ACHN (cell line): ENCODE data around the gene PKD2L2.
"Not testable (repeated sequence)": the region's sequence is repeated elsewhere in the genome, so short reads cannot be mapped to it uniquely, and the experiment has no call there.

Source experiments
- DNase-seq: peaks from one replicate; pipeline ENCODE4 v3.0.0-alpha.2; 2015
- in situ Hi-C: cut with HindIII; loops from 2 replicates; pipeline ENCODE4 v1.10.0; 2017; ENCODE audit warnings: low sequenced_read_pairs, low pct_ligation_motif_present, low pct_unique_long_range_greater_than_20kb

PKD2L2 gene

GRCh38 chr5:137888863-137889759 lies at the start of gene PKD2L2:
Gene PKD2L2, plus strand, starts transcription at chr5:137889457. Its CDS starts 35 bp downstream, at chr5:137889492.
- in situ Hi-C loops: no loop called here
- no peak for DNase-seq

- no peak for DNase-seq
- in situ Hi-C loops: no loop called here
Observed at GRCh38 chr5:137842296-137842695, 47.0 kb upstream of the PKD2L2 start.

GRCh38 chr5:137843676-137844299 lies 45.5 kb upstream of the PKD2L2 start:
- no peak for DNase-seq
- in situ Hi-C loops: no loop called here

GRCh38 chr5:137845472-137845871 lies 43.8 kb upstream of the PKD2L2 start:
- no peak for DNase-seq

GRCh38 chr5:137847687-137848086 lies 41.6 kb upstream of the PKD2L2 start:
- in situ Hi-C loops: no loop called here
- DNase-seq: no peak

More at GRCh38 chr5:137845472-137845871, 43.8 kb upstream of the PKD2L2 start:
- in situ Hi-C loops: no loop called here

- in situ Hi-C loops, DNase-seq: not testable (repeated sequence)
Observed at GRCh38 chr5:137853165-137853564, 36.1 kb upstream of the PKD2L2 start.

- DNase-seq: no peak
- in situ Hi-C loops: no loop called here
Observed at GRCh38 chr5:137856201-137856600, 33.1 kb upstream of the PKD2L2 start.

GRCh38 chr5:137856916-137857862 lies 32.1 kb upstream of the PKD2L2 start:
- in situ Hi-C loops: no loop called here
- no peak for DNase-seq

- DNase-seq: peak; percentile 7
- in situ Hi-C loops: no loop called here
Observed at GRCh38 chr5:137858223-137858916, 30.9 kb upstream of the PKD2L2 start.

GRCh38 chr5:137858954-137859353 lies 30.3 kb upstream of the PKD2L2 start:
- in situ Hi-C loops: no loop called here
- no peak for DNase-seq

- no peak for DNase-seq
- in situ Hi-C loops: no loop called here
Observed at GRCh38 chr5:137862251-137862650, 27.0 kb upstream of the PKD2L2 start.

GRCh38 chr5:137863653-137864052 lies 25.6 kb upstream of the PKD2L2 start:
- DNase-seq, in situ Hi-C loops: not testable (repeated sequence)

- in situ Hi-C loops: no loop called here
- DNase-seq: no peak
Observed at GRCh38 chr5:137866541-137867388, 22.5 kb upstream of the PKD2L2 start.

GRCh38 chr5:137867664-137868063 lies 21.6 kb upstream of the PKD2L2 start, which contains the start of gene MYOT:
Gene MYOT, plus strand, starts transcription at chr5:137867860. Its CDS starts 2,792 bp downstream, at chr5:137870652.
- in situ Hi-C loops: no loop called here
- no peak for DNase-seq

- in situ Hi-C loops: no loop called here
- no peak for DNase-seq
Observed at GRCh38 chr5:137870647-137871339, 18.5 kb upstream of the PKD2L2 start.

- in situ Hi-C loops: no loop called here
- no peak for DNase-seq
Observed at GRCh38 chr5:137871571-137871970, 17.7 kb upstream of the PKD2L2 start.

GRCh38 chr5:137872466-137872865 lies 16.8 kb upstream of the PKD2L2 start:
- in situ Hi-C loops: no loop called here
- DNase-seq: no peak
